Esophagus muscularis mucosa (tissue), 3 donors: Measurements from ENCODE around the gene CEP43.

Experiments used
- POLR2A ChIP-seq: fragments of 450-650 bp; IDR thresholded peaks from one replicate; pipeline ENCODE4 v1.6.1; 2017; ENCODE audit warnings: antibody characterized with exemption, moderate library complexity, mild to moderate bottlenecking, low read depth
- TF ChIP-seq, protein P1 (sequence below), 3 experiments: fragments of 200-600 bp in 2 of 3; fragments of 450-650 bp in 1 of 3; sonication (generic) in 2 of 3; IDR thresholded peaks; one replicate each; pipeline ENCODE4 v1.5.1; 2017 to 2019; ENCODE audit warnings: antibody characterized with exemption in 3 of 3, mild to moderate bottlenecking in 2 of 3, moderate library complexity in 1 of 3

DNA sequence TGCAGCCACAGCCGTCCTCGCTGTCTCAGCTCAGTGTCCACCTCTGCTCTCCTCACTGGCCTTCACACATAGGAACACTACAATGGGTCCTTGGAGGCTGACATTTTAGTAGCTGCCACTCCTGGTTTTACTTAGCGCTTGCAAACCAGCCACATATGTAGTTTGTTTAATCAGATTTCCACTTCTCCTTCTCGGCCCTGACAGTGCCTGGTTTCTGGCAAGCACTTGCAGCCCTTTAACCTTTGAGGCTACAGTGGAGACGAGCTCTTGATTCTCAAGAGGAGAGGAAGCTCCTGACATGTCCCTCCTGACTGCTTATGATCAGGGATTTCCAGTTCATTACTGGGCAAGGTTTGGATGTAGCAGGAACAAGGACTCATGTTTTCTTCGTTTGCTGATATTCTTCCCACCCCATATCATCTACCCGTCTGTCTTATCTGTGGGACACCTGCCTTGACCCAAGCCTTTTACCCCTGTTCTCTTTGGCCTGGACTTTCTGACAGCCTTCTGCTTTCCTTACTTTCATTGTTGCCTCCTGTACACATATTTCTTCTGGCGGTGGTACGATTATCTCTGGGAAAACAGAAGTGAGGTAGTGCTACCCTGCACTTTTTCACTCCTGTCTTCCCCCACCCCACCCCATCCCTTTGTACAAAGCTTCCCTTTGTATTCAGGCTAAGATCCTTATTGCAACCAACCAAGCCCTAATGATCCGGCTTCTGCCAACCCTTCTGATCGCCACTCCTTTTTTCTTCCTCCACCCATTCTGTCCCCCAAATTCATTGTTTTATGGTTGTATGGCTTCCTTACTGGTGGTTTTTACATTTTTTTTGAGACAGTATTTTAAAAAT is 31.2 kb downstream of the CEP43 start:
- TF ChIP-seq, protein P1, sequence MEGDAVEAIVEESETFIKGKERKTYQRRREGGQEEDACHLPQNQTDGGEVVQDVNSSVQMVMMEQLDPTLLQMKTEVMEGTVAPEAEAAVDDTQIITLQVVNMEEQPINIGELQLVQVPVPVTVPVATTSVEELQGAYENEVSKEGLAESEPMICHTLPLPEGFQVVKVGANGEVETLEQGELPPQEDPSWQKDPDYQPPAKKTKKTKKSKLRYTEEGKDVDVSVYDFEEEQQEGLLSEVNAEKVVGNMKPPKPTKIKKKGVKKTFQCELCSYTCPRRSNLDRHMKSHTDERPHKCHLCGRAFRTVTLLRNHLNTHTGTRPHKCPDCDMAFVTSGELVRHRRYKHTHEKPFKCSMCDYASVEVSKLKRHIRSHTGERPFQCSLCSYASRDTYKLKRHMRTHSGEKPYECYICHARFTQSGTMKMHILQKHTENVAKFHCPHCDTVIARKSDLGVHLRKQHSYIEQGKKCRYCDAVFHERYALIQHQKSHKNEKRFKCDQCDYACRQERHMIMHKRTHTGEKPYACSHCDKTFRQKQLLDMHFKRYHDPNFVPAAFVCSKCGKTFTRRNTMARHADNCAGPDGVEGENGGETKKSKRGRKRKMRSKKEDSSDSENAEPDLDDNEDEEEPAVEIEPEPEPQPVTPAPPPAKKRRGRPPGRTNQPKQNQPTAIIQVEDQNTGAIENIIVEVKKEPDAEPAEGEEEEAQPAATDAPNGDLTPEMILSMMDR (IDR thresholded peaks at IDR 0.05) = no peak
- no peak for TF ChIP-seq POLR2A
